ENCODE data around the gene ATG16L1. TPM values are rescaled to one million over a fixed set of nuclear protein-coding genes. Genes with fewer than 3 reads are reported as not detected.

The ATG16L1 gene

Small RNAs within 50 kb of the gene (small RNA-seq; reads per million reads assigned to genes)
- gene RN7SL32P (ENCODE audit: insufficient read depth) (not detected), gene SCARNA5 (ENCODE audit: insufficient read depth) (249 reads per million, percentile 97 among the genes with 10 or more reads in this experiment), gene SCARNA6 (ENCODE audit: insufficient read depth) (610 reads per million, percentile 98 among the genes with 10 or more reads in this experiment)

All from mesendoderm (in vitro differentiated cells).